ENCODE measurements around the gene DNAJC28. TPM values are rescaled to one million over a fixed set of nuclear protein-coding genes. Genes with fewer than 3 reads are reported as not detected.
A peak's percentile ranks its signal among the peaks of the same experiment; 100 is the strongest.

The DNAJC28 gene
- total RNA-seq, 1 donor from 2014 or later: 2.4 TPM

DNA sequence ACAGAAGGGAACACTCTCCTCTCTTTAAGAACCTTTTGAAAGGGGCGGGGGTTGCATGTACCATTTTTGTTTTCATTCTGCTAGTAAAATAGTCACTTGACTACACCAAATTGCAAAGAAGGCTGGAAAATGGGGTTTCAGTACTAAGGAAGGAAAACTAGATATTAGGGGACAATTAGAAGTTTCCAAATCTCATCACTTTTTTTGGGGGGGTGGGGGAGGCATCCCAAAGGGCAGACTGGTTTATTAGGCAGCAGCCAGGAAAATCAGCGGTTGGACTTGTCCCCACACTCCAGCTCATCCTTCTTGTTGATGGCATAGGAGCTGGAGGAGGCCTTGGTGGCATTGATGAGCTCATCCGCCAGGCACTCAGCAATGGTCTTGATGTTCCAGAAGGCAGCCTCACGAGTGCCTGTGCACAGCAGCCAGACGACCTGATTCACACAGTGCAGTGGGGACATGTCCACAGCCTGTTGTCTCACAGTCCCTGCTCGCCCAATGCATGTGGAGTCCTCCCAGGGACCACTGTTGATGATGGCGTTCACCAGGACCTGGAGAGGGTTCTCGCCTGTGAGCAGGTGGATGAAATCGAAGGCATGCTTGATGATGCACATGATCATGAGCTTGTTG lies 10.1 kb downstream of the DNAJC28 start:
- Histone ChIP-seq H3K4me3 (ENCODE audit: low read depth, low read length) (no peak overlapping the region), H3K36me3 (ENCODE audit: control insufficient read depth, insufficient read depth, low read length) (no peaks in the 10 kb centered on the region), H3K27me3 (ENCODE audit: control insufficient read depth, insufficient read depth, low read length) (no peaks in the 10 kb centered on the region)
- TF ChIP-seq, protein P1, sequence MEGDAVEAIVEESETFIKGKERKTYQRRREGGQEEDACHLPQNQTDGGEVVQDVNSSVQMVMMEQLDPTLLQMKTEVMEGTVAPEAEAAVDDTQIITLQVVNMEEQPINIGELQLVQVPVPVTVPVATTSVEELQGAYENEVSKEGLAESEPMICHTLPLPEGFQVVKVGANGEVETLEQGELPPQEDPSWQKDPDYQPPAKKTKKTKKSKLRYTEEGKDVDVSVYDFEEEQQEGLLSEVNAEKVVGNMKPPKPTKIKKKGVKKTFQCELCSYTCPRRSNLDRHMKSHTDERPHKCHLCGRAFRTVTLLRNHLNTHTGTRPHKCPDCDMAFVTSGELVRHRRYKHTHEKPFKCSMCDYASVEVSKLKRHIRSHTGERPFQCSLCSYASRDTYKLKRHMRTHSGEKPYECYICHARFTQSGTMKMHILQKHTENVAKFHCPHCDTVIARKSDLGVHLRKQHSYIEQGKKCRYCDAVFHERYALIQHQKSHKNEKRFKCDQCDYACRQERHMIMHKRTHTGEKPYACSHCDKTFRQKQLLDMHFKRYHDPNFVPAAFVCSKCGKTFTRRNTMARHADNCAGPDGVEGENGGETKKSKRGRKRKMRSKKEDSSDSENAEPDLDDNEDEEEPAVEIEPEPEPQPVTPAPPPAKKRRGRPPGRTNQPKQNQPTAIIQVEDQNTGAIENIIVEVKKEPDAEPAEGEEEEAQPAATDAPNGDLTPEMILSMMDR (IDR thresholded peaks at IDR 0.05; ENCODE audit: insufficient read depth, low read length, poor library complexity, severe bottlenecking): no peak
- no peak for DNase-seq (ENCODE audit: low read depth)

DNA sequence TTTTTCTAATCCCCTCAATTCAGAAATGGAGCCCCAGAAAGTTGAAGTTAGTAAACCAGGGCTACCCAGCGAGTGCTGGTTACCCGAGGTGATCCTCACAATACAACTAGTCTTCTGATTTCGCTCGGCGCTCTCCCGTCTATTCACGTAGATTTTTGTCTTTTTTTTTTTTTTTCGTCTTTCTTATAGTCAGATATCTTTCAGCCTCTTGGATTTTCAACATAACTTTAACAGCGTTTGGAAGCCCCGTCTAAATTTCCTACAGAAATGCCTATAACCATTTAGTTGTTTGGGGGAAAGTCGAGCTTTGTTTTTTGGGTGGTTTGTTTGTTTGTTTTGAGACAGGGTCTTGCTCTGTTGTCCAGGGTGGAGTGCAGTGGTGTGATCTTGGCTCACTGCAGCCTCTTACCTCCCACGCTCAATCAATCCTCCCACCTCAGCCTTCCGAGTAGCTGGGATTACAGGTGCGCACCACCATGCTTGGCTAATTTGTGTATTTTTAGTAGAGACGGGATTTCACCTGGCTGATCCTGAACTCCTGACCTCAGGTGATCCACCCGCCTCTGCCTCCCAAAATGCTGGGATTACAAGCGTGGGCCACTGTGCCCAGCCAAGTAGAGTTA lies 10.9 kb downstream of the DNAJC28 start:
- Histone ChIP-seq H3K27me3 (ENCODE audit: control insufficient read depth, insufficient read depth, low read length) (no peaks in the 10 kb centered on the region), H3K36me3 (ENCODE audit: control insufficient read depth, insufficient read depth, low read length) (no peaks in the 10 kb centered on the region), H3K4me3 (ENCODE audit: low read depth, low read length) (peak overlapping the region; percentile 69)
- TF ChIP-seq, protein P1 (IDR thresholded peaks at IDR 0.05; ENCODE audit: insufficient read depth, low read length, poor library complexity, severe bottlenecking): no peak
- DNase-seq (ENCODE audit: low read depth): no peak

DNA sequence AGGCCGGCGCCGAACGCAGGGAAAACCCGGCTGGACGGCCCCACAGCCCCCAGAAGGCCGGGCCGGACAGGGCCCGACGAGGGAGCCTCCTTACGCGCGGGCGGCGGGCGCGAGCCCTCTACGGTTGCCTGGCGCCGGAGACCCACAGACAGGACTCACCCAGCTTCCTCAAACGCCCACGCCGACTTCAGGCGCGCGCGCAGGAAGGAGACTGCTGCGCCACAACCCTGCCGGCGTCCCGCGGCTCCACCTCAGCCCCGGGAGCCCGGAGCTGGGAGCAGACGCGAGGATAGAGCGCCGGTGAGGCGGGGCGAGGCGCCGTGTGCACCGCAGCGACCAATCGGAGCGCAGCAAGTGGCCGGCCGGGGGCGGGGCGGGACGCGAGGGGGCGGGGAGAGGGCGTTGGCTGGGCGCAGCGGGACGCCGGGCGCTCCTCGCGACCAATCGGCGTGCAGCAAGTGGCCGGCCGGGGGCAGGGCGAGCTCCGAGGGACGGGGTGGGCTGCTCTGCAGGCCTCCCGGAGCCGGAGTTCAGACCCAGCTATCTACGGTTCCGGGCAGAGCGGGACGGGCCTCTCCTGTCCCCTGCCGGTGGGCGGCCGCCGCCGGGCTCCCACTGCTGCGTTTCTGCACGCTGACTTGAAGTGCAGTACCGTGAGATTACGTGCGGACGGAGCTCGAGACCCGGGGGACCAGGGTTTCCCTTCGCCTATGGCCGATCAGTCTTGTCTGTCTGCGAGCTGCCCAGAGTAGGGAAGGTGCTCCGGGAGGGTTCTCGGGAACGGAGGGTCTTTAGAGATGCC lies 11.6 kb downstream of the DNAJC28 start, which contains the start of gene TMEM50B:
TMEM50B (minus strand) TSS at position 296 of the 802 bp plus-strand sequence. CDS start 11,089 bp downstream, outside the sequence.
- peak within 1 kb of the TSS; percentile 92 for H3K4me3 ChIP-seq (ENCODE audit: low read depth, low read length)
- TF ChIP-seq, protein P1 (IDR thresholded peaks at IDR 0.05; ENCODE audit: insufficient read depth, low read length, poor library complexity, severe bottlenecking): peak; percentile 52
- H3K27me3 ChIP-seq (ENCODE audit: control insufficient read depth, insufficient read depth, low read length): no peaks in the 10 kb centered on the region
- DNase-seq (ENCODE audit: low read depth): peak; percentile 68
- no peaks in the 10 kb centered on the region for H3K36me3 ChIP-seq (ENCODE audit: control insufficient read depth, insufficient read depth, low read length)

DNA sequence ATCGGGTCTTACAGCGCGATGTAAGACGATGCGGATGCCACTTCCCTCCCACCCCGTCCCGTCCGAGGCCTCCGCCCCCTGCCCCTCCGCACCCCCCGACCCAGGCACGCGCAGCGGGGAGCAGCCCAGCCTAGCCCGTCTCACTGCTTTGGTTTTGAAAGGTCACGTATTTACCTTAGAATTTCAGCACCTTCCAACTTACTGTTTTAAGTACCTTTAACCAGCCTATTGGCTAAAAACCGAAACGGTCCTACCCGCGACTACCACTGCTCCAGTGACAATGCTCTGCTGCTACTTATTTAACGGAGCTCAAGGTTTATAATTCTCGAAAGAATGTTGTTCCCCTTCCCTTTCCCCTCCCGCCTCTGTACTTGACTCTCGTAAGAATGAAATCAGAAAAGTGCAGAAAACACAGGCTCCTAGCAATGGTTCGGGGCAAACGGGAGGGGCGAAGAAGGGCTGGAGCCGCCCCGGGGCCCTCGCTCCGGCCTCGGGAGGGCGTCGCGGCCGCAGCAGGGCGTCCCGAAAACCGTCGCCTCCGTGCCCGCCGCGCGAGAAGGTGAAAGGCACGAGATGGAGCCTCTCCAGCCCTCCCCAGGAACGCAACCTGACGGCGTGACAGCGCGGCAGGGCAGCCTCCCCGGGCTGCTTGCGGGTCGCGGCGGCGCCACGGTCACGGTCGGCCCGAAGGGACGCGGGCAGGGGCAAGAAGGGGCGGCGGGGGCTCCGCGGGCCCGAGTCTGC lies 12.4 kb downstream of the DNAJC28 start:
- no peaks in the 10 kb centered on the region for H3K36me3 ChIP-seq (ENCODE audit: control insufficient read depth, insufficient read depth, low read length)
- peak overlapping the region; percentile 92 for H3K4me3 ChIP-seq (ENCODE audit: low read depth, low read length)
- TF ChIP-seq, protein P1 (IDR thresholded peaks at IDR 0.05; ENCODE audit: insufficient read depth, low read length, poor library complexity, severe bottlenecking): no peak
- DNase-seq (ENCODE audit: low read depth): no peak
- no peaks in the 10 kb centered on the region for H3K27me3 ChIP-seq (ENCODE audit: control insufficient read depth, insufficient read depth, low read length)

DNA sequence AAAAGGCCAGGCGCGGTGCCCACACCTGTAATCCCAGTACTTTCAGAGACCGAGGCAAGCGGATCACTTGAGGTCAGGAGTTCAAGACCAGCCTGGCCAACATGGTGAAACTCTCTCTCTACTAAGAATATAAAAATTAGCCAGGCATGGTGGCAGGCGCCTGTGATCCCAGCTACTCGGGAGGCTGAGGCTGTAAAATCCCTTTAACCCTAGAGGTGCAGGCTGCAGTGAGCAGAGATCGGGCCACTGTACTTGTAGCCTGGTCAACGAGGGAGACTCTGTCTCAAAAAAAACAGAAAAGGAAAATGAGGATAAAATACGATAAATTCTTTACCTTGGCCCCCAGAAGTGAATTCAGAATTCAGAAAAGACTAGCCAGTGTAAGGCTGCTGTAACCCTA lies 13.3 kb downstream of the DNAJC28 start:
- peak overlapping the region; percentile 92 for H3K4me3 ChIP-seq (ENCODE audit: low read depth, low read length)
- H3K36me3 ChIP-seq (ENCODE audit: control insufficient read depth, insufficient read depth, low read length): no peaks in the 10 kb centered on the region
- DNase-seq (ENCODE audit: low read depth): no peak
- TF ChIP-seq, protein P1 (IDR thresholded peaks at IDR 0.05; ENCODE audit: insufficient read depth, low read length, poor library complexity, severe bottlenecking): no peak
- H3K27me3 ChIP-seq (ENCODE audit: control insufficient read depth, insufficient read depth, low read length): no peaks in the 10 kb centered on the region

Measured in kidney epithelial cell (primary cell).